Body of pancreas (tissue), 4 donors: ENCODE data around the gene GRID1. TPM values are rescaled to one million over a fixed set of nuclear protein-coding genes. Genes with fewer than 3 reads are reported as not detected.

Experiments
- ATAC-seq: fragments of 150-250 bp; one replicate; pipeline ENCODE4 v1.9.1; 2016
- DNase-seq, 4 donors: peaks; one replicate each; pipeline ENCODE4 v3.0.0-alpha.2; 2019
- H3K27ac ChIP-seq, 4 donors: fragments of 200-600 bp; sonication (generic); 1 replicate in 3 of 4; 2 replicates in 1 of 4; pipeline versions ENCODE4 v1.5.1 to v1.6.1; 2016 to 2019; ENCODE audit warnings: mild to moderate bottlenecking in 1 of 4, mixed read lengths in 1 of 4, moderate library complexity in 1 of 4
- H3K27me3 ChIP-seq, 2 donors: fragments of 200-600 bp; sonication (generic); one replicate each; pipeline ENCODE4 v1.6.0; 2016; ENCODE audit warnings: mild to moderate bottlenecking in 1 of 2
- H3K36me3 ChIP-seq, 2 donors: fragments of 200-600 bp; sonication (generic); replicated peaks in 1 of 2; 2 replicates each; pipeline ENCODE4 v1.5.1; 2016; ENCODE audit warnings: low read depth in 2 of 2; ENCODE audit not compliant: insufficient read depth in 1 of 2
- H3K4me1 ChIP-seq: fragments of 200-600 bp; sonication (generic); one replicate; pipeline ENCODE4 v1.6.0; 2016
- H3K4me3 ChIP-seq, 2 donors: fragments of 200-600 bp; sonication (generic); 1 replicate in 1 of 2; 2 replicates in 1 of 2; pipeline ENCODE4 v1.5.1; 2016 to 2019
- H3K9me3 ChIP-seq, 3 donors: fragments of 200-600 bp; sonication (generic); 1 replicate in 2 of 3; 2 replicates in 1 of 3; pipeline ENCODE4 v1.5.1; 2016
- CTCF ChIP-seq, 7 experiments: fragments of 450-650 bp in 4 of 7; fragments of 200-600 bp in 3 of 7; sonication (generic) in 3 of 7; IDR thresholded peaks; one replicate each; pipeline ENCODE4 v1.5.1; 2016 to 2019; ENCODE audit warnings: antibody characterized with exemption in 7 of 7
- POLR2A ChIP-seq, 3 donors: fragments of 450-650 bp; IDR thresholded peaks; one replicate each; pipeline ENCODE4 v1.6.1; 2016; ENCODE audit warnings: antibody characterized with exemption in 3 of 3, mild to moderate bottlenecking in 2 of 3
- WGBS, 2 donors: methylation state at CpG; one replicate each; pipeline ENCODE4 v1.1.5; 2017; 5-methylcytosine and 5-hydroxymethylcytosine counted together
- intact Hi-C: fragments of 100-400 bp; cut with DNase I; formaldehyde crosslinking; loops from one replicate; pipeline ENCODE4 v1.15.1; 2023
- total RNA-seq, 2 donors: library from RNA; depleted of rRNA; stranded (reverse); fragments of >200 nt; gene quantifications; one replicate each; pipeline ENCODE4 v1.1.0, GENCODE V29; 2016

GRID1 gene
- total RNA-seq, 2 donors from 2014 or later = 1.0 to 1.6 TPM

GRCh38 chr10:86047588-86047987 lies 319.0 kb downstream of the GRID1 start:
- 59 to 83% methylated on average over 7 of the region's 7 CpGs for WGBS, 2 donors
- Histone ChIP-seq H3K27me3 (no peaks in the 10 kb centered on the region), H3K27ac (no peak overlapping the region), H3K4me3 (no peak overlapping the region), H3K9me3 (peaks cover 0 to 3% (median 0%) of the 10 kb centered on the region in 3 donors), H3K4me1 (no peaks in the 10 kb centered on the region), H3K36me3 (no peaks in the 10 kb centered on the region)
- intact Hi-C loops = no loop called here
- ATAC-seq (no peak), DNase-seq (no peak)
- TF ChIP-seq POLR2A (IDR thresholded peaks at IDR 0.05) (no peak), CTCF (IDR thresholded peaks at IDR 0.05) (no peak)

- Histone ChIP-seq H3K27ac (no peak overlapping the region), H3K36me3 (no peaks in the 10 kb centered on the region), H3K4me1 (no peaks in the 10 kb centered on the region), H3K9me3 (peaks cover 0 to 3% (median 0%) of the 10 kb centered on the region in 3 donors), H3K27me3 (no peaks in the 10 kb centered on the region), H3K4me3 (no peak overlapping the region)
- 80 to 86% methylated on average over 2 of the region's 2 CpGs for WGBS, 2 donors
- intact Hi-C loops = no loop called here
- ATAC-seq = no peak
- TF ChIP-seq POLR2A (IDR thresholded peaks at IDR 0.05) (no peak), CTCF (IDR thresholded peaks at IDR 0.05) (no peak)
- no peak for DNase-seq
Observed at GRCh38 chr10:86046845-86047460, 319.6 kb downstream of the GRID1 start.

GRCh38 chr10:86045896-86046295 lies 320.7 kb downstream of the GRID1 start:
- Histone ChIP-seq H3K27me3 (no peaks in the 10 kb centered on the region), H3K36me3 (no peaks in the 10 kb centered on the region), H3K4me1 (no peaks in the 10 kb centered on the region), H3K9me3 (no peaks in the 10 kb centered on the region), H3K4me3 (no peak overlapping the region), H3K27ac (no peak overlapping the region)
- DNase-seq (no peak), ATAC-seq (no peak)
- TF ChIP-seq POLR2A (IDR thresholded peaks at IDR 0.05) (no peak), CTCF (IDR thresholded peaks at IDR 0.05) (no peak)
- intact Hi-C loops = no loop called here
- 81 to 83% methylated on average over 5 of the region's 5 CpGs for WGBS, 2 donors

GRCh38 chr10:86044029-86044428 lies 322.6 kb downstream of the GRID1 start:
- ATAC-seq = no peak
- H3K36me3 ChIP-seq = no peaks in the 10 kb centered on the region
- TF ChIP-seq CTCF (IDR thresholded peaks at IDR 0.05) (no peak), POLR2A (IDR thresholded peaks at IDR 0.05) (no peak)
- no peaks in the 10 kb centered on the region for H3K27me3 ChIP-seq
- 47 to 58% methylated on average over 2 of the region's 2 CpGs for WGBS, 2 donors
- no peaks in the 10 kb centered on the region for H3K9me3 ChIP-seq
- no peak overlapping the region for H3K27ac ChIP-seq
- DNase-seq = no peak
- H3K4me1 ChIP-seq = no peaks in the 10 kb centered on the region
- intact Hi-C loops = no loop called here
- H3K4me3 ChIP-seq = no peak overlapping the region

GRCh38 chr10:86043236-86043635 lies 323.4 kb downstream of the GRID1 start:
- Histone ChIP-seq H3K27ac (no peak overlapping the region), H3K36me3 (no peaks in the 10 kb centered on the region), H3K9me3 (no peaks in the 10 kb centered on the region), H3K4me1 (no peaks in the 10 kb centered on the region), H3K27me3 (no peaks in the 10 kb centered on the region), H3K4me3 (no peak overlapping the region)
- TF ChIP-seq CTCF (IDR thresholded peaks at IDR 0.05) = no peak
- intact Hi-C loops = no loop called here
- ATAC-seq (no peak), DNase-seq (no peak)
- 49 to 100% methylated on average over 1 to 3 of the region's 3 CpGs for WGBS, 2 donors
